Activated CD8-positive, alpha-beta T cell treated with anti-CD3 and anti-CD28 coated beads, Interleukin-2, amount 10 ng/mL, durations not matched to agents 7 days and 5 days (primary cell): ENCODE data around the gene CMTM6. TPM values are rescaled to one million over a fixed set of nuclear protein-coding genes. Genes with fewer than 3 reads are reported as not detected.

Experiments used
- ATAC-seq: fragments of 150-1000 bp; cut with Tn5 transposase; one replicate; pipeline ENCODE4 v1.10.0; 2021; ENCODE audit warnings: moderate library complexity
- CTCF ChIA-PET: fragments of 350-600 bp; sonication (Branson Sonifier 250); formaldehyde crosslinking; loops from one replicate; lab custom pipeline; 2021; ENCODE audit warnings: antibody characterized with exemption; lab: Charles Lee
- POLR2A ChIA-PET: fragments of 350-600 bp; sonication (Branson Sonifier 250); formaldehyde crosslinking; loops from one replicate; lab custom pipeline; 2021; ENCODE audit warnings: antibody characterized with exemption; lab: Charles Lee
- DNase-seq: peaks from one replicate; pipeline ENCODE4 v3.0.0-alpha.2; 2020
- H3K27ac Mint-ChIP-seq: one replicate; pipeline ENCODE4 v1.8.0; 2021; ENCODE audit warnings: mild to moderate bottlenecking, mixed read lengths
- H3K27me3 Mint-ChIP-seq: one replicate; pipeline ENCODE4 v1.8.0; 2021; ENCODE audit warnings: low read depth, mixed read lengths
- H3K36me3 Mint-ChIP-seq: one replicate; pipeline ENCODE4 v1.8.0; 2021; ENCODE audit warnings: low read depth, mixed read lengths
- H3K4me1 Mint-ChIP-seq: one replicate; pipeline ENCODE4 v1.8.0; 2021; ENCODE audit warnings: low read depth, mixed read lengths
- H3K4me3 Mint-ChIP-seq: one replicate; pipeline ENCODE4 v1.8.0; 2021; ENCODE audit warnings: mild to moderate bottlenecking, mixed read lengths
- H3K9me3 Mint-ChIP-seq: one replicate; pipeline ENCODE4 v1.8.0; 2022; ENCODE audit warnings: mixed read lengths; ENCODE audit not compliant: insufficient read depth
- total RNA-seq, 2 experiments: library from RNA; stranded (reverse); gene quantifications; one replicate each; pipeline ENCODE4 v1.2.3, GENCODE V29; 2021

The CMTM6 gene
- total RNA-seq, 2 experiments from 2014 or later: 49.1 to 51.5 TPM

GRCh38 chr3:32455609-32456428 lies 46.8 kb downstream of the CMTM6 start:
- H3K4me3 Mint-ChIP-seq: peak overlapping the region; percentile 28

GRCh38 chr3:32454731-32455608 lies 47.7 kb downstream of the CMTM6 start:
- Mint-ChIP-seq H3K9me3 (no peaks in the 10 kb centered on the region), H3K27me3 (no peaks in the 10 kb centered on the region), H3K4me1 (peaks cover 50% of the 10 kb centered on the region), H3K27ac (peak overlapping the region; percentile 83), H3K4me3 (no peak overlapping the region), H3K36me3 (peaks cover 38% of the 10 kb centered on the region)
- DNase-seq (no peak), ATAC-seq (no peak)
- ChIA-PET CTCF (interaction anchor here (1.6 to 5.6 kb wide), 4 partner anchors 13 to 84 kb away, joined by 4 to 24 read pairs (median 16); no protein-coding TSS in a partner anchor), POLR2A (interaction anchor here (0.6 to 1.7 kb wide), 6 partner anchors 16 to 40 kb away, joined by 3 to 11 read pairs (median 4); no protein-coding TSS in a partner anchor)

More at GRCh38 chr3:32455609-32456428, 46.8 kb downstream of the CMTM6 start:
- ATAC-seq (no peak), DNase-seq (no peak)
- peaks cover 50% of the 10 kb centered on the region for H3K4me1 Mint-ChIP-seq
- no peaks in the 10 kb centered on the region for H3K27me3 Mint-ChIP-seq
- POLR2A ChIA-PET: interaction anchor here (0.6 to 2.2 kb wide), 8 partner anchors 9 to 41 kb away, joined by 3 to 11 read pairs (median 4); no protein-coding TSS in a partner anchor
- CTCF ChIA-PET: interaction anchor here (0.7 to 5.6 kb wide), 6 partner anchors 12 to 84 kb away, joined by 3 to 25 read pairs (median 15); no protein-coding TSS in a partner anchor
- H3K36me3 Mint-ChIP-seq: peaks cover 37% of the 10 kb centered on the region
- H3K9me3 Mint-ChIP-seq: no peaks in the 10 kb centered on the region
- H3K27ac Mint-ChIP-seq: peak overlapping the region; percentile 83

- Mint-ChIP-seq H3K27ac (no peak overlapping the region), H3K4me1 (peaks cover 53% of the 10 kb centered on the region), H3K4me3 (no peak overlapping the region), H3K9me3 (no peaks in the 10 kb centered on the region), H3K27me3 (no peaks in the 10 kb centered on the region), H3K36me3 (peaks cover 40% of the 10 kb centered on the region)
- ATAC-seq (no peak), DNase-seq (no peak)
- CTCF ChIA-PET: interaction anchor here (2.9 to 5.6 kb wide), 2 partner anchors 14 to 21 kb away, joined by 12 to 24 read pairs; no protein-coding TSS in a partner anchor
- POLR2A ChIA-PET: interaction anchor here (0.8 to 1.0 kb wide), 2 partner anchors 18 to 25 kb away, joined by 3 read pairs; no protein-coding TSS in a partner anchor
These were observed 48.5 kb downstream of the CMTM6 start for GRCh38 chr3:32454111-32454510.

- DNase-seq (no peak), ATAC-seq (no peak)
- H3K27ac Mint-ChIP-seq: no peak overlapping the region
- ChIA-PET CTCF (interaction anchor here (2.9 to 5.6 kb wide), 2 partner anchors 14 to 20 kb away, joined by 12 to 24 read pairs; no protein-coding TSS in a partner anchor), POLR2A (interaction anchor here (1.1 kb wide), 1 partner anchor 19 kb away, joined by 3 read pairs; no protein-coding TSS in a partner anchor)
- peaks cover 54% of the 10 kb centered on the region for H3K4me1 Mint-ChIP-seq
- peaks cover 45% of the 10 kb centered on the region for H3K36me3 Mint-ChIP-seq
- no peaks in the 10 kb centered on the region for H3K27me3 Mint-ChIP-seq
- H3K4me3 Mint-ChIP-seq: no peak overlapping the region
- H3K9me3 Mint-ChIP-seq: no peaks in the 10 kb centered on the region
These were observed 49.3 kb downstream of the CMTM6 start for GRCh38 chr3:32453346-32453745.

- H3K36me3 Mint-ChIP-seq: peaks cover 47% of the 10 kb centered on the region
- ChIA-PET CTCF (interaction anchor here (1.0 kb wide), 1 partner anchor 16 kb away, joined by 3 read pairs; no protein-coding TSS in a partner anchor), POLR2A (no interaction called here)
- no peak for DNase-seq
- H3K27me3 Mint-ChIP-seq: no peaks in the 10 kb centered on the region
- no peak overlapping the region for H3K4me3 Mint-ChIP-seq
- H3K27ac Mint-ChIP-seq: no peak overlapping the region
- H3K9me3 Mint-ChIP-seq: no peaks in the 10 kb centered on the region
- peaks cover 51% of the 10 kb centered on the region for H3K4me1 Mint-ChIP-seq
- no peak for ATAC-seq
These were observed 50.6 kb downstream of the CMTM6 start for GRCh38 chr3:32452009-32452408.

- peaks cover 45% of the 10 kb centered on the region for H3K4me1 Mint-ChIP-seq
- no peaks in the 10 kb centered on the region for H3K9me3 Mint-ChIP-seq
- ATAC-seq (no peak), DNase-seq (no peak)
- no peak overlapping the region for H3K27ac Mint-ChIP-seq
- ChIA-PET POLR2A (interaction anchor here (0.8 kb wide), 1 partner anchor 9 kb away, joined by 4 read pairs; no protein-coding TSS in a partner anchor), CTCF (interaction anchor here (1.0 to 2.0 kb wide), 4 partner anchors 15 to 31 kb away, joined by 3 to 6 read pairs (median 4); no protein-coding TSS in a partner anchor)
- no peaks in the 10 kb centered on the region for H3K27me3 Mint-ChIP-seq
- H3K4me3 Mint-ChIP-seq: no peak overlapping the region
- H3K36me3 Mint-ChIP-seq: peaks cover 51% of the 10 kb centered on the region
These were observed 51.5 kb downstream of the CMTM6 start for GRCh38 chr3:32450992-32451659.

- Mint-ChIP-seq H3K4me3 (no peak overlapping the region), H3K9me3 (no peaks in the 10 kb centered on the region), H3K27me3 (no peaks in the 10 kb centered on the region), H3K4me1 (peaks cover 38% of the 10 kb centered on the region), H3K36me3 (peaks cover 58% of the 10 kb centered on the region), H3K27ac (no peak overlapping the region)
- ATAC-seq: no peak
- DNase-seq: no peak
- ChIA-PET POLR2A (interaction anchor here (0.8 to 1.3 kb wide), 2 partner anchors 10 to 36 kb away, joined by 4 read pairs; no protein-coding TSS in a partner anchor), CTCF (interaction anchor here (1.0 to 2.0 kb wide), 6 partner anchors 10 to 76 kb away, joined by 3 to 6 read pairs (median 4); no protein-coding TSS in a partner anchor)
These were observed 52.2 kb downstream of the CMTM6 start for GRCh38 chr3:32450426-32450825.

GRCh38 chr3:32449691-32450090 lies 53.0 kb downstream of the CMTM6 start:
- CTCF ChIA-PET: interaction anchor here (0.7 to 2.0 kb wide), 6 partner anchors 8 to 99 kb away, joined by 3 to 6 read pairs (median 4); no protein-coding TSS in a partner anchor
- H3K4me1 Mint-ChIP-seq: peaks cover 31% of the 10 kb centered on the region
- H3K27me3 Mint-ChIP-seq: no peaks in the 10 kb centered on the region
- no peak overlapping the region for H3K27ac Mint-ChIP-seq
- peaks cover 58% of the 10 kb centered on the region for H3K36me3 Mint-ChIP-seq
- H3K9me3 Mint-ChIP-seq: no peaks in the 10 kb centered on the region
- no peak overlapping the region for H3K4me3 Mint-ChIP-seq
- ATAC-seq: no peak
- no peak for DNase-seq
- POLR2A ChIA-PET: interaction anchor here (0.9 to 1.3 kb wide), 2 partner anchors 12 to 35 kb away, joined by 3 to 4 read pairs; no protein-coding TSS in a partner anchor

GRCh38 chr3:32448686-32449474 lies 53.8 kb downstream of the CMTM6 start:
- H3K36me3 Mint-ChIP-seq: peaks cover 59% of the 10 kb centered on the region
- no peak for ATAC-seq

More at GRCh38 chr3:32448686-32449474, 53.8 kb downstream of the CMTM6 start:
- Mint-ChIP-seq H3K27ac (no peak overlapping the region), H3K4me3 (no peak overlapping the region), H3K9me3 (no peaks in the 10 kb centered on the region), H3K4me1 (peaks cover 33% of the 10 kb centered on the region), H3K27me3 (no peaks in the 10 kb centered on the region)
- CTCF ChIA-PET: interaction anchor here (1.1 to 2.0 kb wide), 5 partner anchors 9 to 74 kb away, joined by 3 to 6 read pairs (median 4); no protein-coding TSS in a partner anchor
- DNase-seq: no peak
- POLR2A ChIA-PET: interaction anchor here (0.9 to 1.3 kb wide), 2 partner anchors 11 to 35 kb away, joined by 3 to 4 read pairs; no protein-coding TSS in a partner anchor
